ENCODE results near the gene KIAA1549. TPM values are rescaled to one million over a fixed set of nuclear protein-coding genes. Genes with fewer than 3 reads are reported as not detected.

The KIAA1549 gene
- total and polyA plus RNA-seq, 3 donors from 2014 or later, result 4.4 to 8.0 (median 7.4) TPM

GRCh38 chr7:138829335-138829734 lies 151.9 kb downstream of the KIAA1549 start:
- intact Hi-C loops (cut with DNase I; ENCODE audit: low total_unique reads), result no loop called here
- DNase-seq, result no peak

GRCh38 chr7:138828302-138828701 lies 152.9 kb downstream of the KIAA1549 start:
- intact Hi-C loops (cut with DNase I; ENCODE audit: low total_unique reads), result no loop called here
- DNase-seq, result no peak
- Histone ChIP-seq H3K9me3 (no peaks in the 10 kb centered on the region), H3K4me1 (no peaks in the 10 kb centered on the region), H3K27ac (no peak overlapping the region), H3K36me3 (ENCODE audit: low read depth, missing control alignments) (no peaks in the 10 kb centered on the region), H3K27me3 (no peaks in the 10 kb centered on the region), H3K4me3 (no peak overlapping the region)
- TF ChIP-seq, protein P1, sequence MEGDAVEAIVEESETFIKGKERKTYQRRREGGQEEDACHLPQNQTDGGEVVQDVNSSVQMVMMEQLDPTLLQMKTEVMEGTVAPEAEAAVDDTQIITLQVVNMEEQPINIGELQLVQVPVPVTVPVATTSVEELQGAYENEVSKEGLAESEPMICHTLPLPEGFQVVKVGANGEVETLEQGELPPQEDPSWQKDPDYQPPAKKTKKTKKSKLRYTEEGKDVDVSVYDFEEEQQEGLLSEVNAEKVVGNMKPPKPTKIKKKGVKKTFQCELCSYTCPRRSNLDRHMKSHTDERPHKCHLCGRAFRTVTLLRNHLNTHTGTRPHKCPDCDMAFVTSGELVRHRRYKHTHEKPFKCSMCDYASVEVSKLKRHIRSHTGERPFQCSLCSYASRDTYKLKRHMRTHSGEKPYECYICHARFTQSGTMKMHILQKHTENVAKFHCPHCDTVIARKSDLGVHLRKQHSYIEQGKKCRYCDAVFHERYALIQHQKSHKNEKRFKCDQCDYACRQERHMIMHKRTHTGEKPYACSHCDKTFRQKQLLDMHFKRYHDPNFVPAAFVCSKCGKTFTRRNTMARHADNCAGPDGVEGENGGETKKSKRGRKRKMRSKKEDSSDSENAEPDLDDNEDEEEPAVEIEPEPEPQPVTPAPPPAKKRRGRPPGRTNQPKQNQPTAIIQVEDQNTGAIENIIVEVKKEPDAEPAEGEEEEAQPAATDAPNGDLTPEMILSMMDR (IDR thresholded peaks at IDR 0.05), result no peak
- TF ChIP-seq POLR2A (IDR thresholded peaks at IDR 0.05), result no peak
- WGBS, 2 donors, result 62 to 65% methylated on average over 2 of the region's 2 CpGs

More at GRCh38 chr7:138829335-138829734, 151.9 kb downstream of the KIAA1549 start:
- 90 to 91% methylated on average over 11 of the region's 11 CpGs for WGBS, 2 donors
- no peaks in the 10 kb centered on the region for H3K27me3 ChIP-seq
- no peaks in the 10 kb centered on the region for H3K9me3 ChIP-seq
- H3K36me3 ChIP-seq (ENCODE audit: low read depth, missing control alignments), result no peaks in the 10 kb centered on the region
- no peaks in the 10 kb centered on the region for H3K4me1 ChIP-seq
- no peak overlapping the region for H3K4me3 ChIP-seq
- no peak overlapping the region for H3K27ac ChIP-seq
- TF ChIP-seq POLR2A (IDR thresholded peaks at IDR 0.05), result no peak
- TF ChIP-seq, protein P1 (IDR thresholded peaks at IDR 0.05), result no peak

- WGBS, 2 donors, result 93 to 94% methylated on average over 11 of the region's 11 CpGs
- Histone ChIP-seq H3K27ac (no peak overlapping the region), H3K4me3 (no peak overlapping the region), H3K27me3 (no peaks in the 10 kb centered on the region), H3K4me1 (no peaks in the 10 kb centered on the region), H3K9me3 (no peaks in the 10 kb centered on the region), H3K36me3 (ENCODE audit: low read depth, missing control alignments) (no peaks in the 10 kb centered on the region)
- intact Hi-C loops (cut with DNase I; ENCODE audit: low total_unique reads), result no loop called here
- no peak for DNase-seq
- no peak for TF ChIP-seq POLR2A (IDR thresholded peaks at IDR 0.05)
- TF ChIP-seq, protein P1 (IDR thresholded peaks at IDR 0.05), result no peak
These were observed 156.0 kb downstream of the KIAA1549 start for GRCh38 chr7:138825049-138825721.

DNA sequence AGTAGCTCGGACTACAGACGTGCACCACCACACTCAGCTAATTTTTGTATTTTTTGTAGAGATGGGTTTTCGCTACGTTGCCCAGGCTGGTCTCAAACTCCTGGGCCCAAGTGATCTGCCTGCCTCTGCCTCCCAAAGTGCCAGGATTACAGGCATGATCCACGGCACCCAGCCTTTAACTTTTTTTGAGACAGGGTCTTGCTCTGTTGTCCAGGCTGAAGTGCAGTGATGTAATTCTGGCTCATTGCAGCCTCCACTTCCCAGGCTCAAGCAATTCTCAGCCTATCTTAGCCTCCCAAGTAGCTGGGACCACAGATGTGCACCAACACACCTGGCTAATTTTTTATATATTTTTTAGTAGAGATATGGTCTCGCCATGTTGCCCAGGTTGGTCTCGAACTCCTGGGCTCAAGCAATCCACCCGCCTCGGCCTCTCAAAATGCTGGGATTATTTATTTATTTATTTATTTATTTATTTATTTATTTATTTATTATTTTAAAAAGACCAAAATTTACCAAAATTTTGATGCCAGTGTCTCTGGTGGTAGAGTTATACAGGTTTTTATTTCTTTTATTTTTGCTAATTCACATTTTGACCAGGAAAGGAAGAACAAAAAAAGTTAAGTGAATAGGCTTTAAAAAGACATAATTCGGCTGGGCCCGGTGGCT lies 158.2 kb downstream of the KIAA1549 start:
- DNase-seq, result no peak
- Histone ChIP-seq H3K36me3 (ENCODE audit: low read depth, missing control alignments) (no peaks in the 10 kb centered on the region), H3K4me3 (no peak overlapping the region), H3K27me3 (no peaks in the 10 kb centered on the region), H3K27ac (no peak overlapping the region), H3K4me1 (no peaks in the 10 kb centered on the region), H3K9me3 (no peaks in the 10 kb centered on the region)
- no peak for TF ChIP-seq POLR2A (IDR thresholded peaks at IDR 0.05)
- TF ChIP-seq, protein P1 (IDR thresholded peaks at IDR 0.05), result no peak
- WGBS, 2 donors, result 94 to 99% methylated on average over 11 of the region's 11 CpGs
- intact Hi-C loops (cut with DNase I; ENCODE audit: low total_unique reads), result no loop called here

All from testis (tissue), 3 donors.